ENCODE measurements around the gene NXN.

DNA sequence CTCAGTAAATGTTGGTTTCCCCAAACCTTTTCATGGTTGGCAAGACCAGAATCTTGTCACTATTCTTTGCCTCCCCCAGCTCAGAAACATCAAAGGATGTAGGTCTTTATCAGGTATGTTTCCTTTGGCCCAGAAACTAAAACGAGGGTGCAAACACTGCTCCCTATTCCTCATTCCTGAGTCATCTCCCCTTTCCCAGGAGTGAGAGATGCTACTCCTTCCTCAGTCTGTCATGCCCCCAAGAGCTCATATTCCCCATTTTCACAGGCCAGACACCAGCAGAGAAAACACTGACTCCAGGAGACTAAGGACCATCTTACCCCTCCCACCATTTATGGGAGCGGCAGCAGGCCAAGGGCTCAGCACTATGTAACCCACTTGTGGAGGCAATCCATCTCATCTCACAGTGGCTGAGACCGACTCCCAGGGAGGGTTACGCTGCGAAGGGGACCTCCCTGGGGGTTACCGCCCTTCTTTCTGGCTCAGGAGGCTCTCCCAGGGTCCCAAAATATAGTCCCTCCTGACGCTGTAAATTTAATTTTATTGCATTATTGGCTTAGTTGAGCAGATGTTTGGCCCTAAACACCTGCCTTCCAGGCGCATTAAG lies 229.0 kb downstream of the NXN start:
- TF ChIP-seq CTCF (conservative IDR thresholded peaks at IDR 0.05; ENCODE audit: low read depth, low read length): no peak
- TF ChIP-seq EZH2 (IDR thresholded peaks at IDR 0.05; ENCODE audit: low read length, unreplicated experiment): no peak
- TF ChIP-seq EZH2phosphoT487 (IDR thresholded peaks at IDR 0.05; ENCODE audit: borderline replicate concordance, low read length): no peak
